PFSK-1 (cell line): Measurements from ENCODE around the gene SAMSN1.

Experiments
- FOXP2 ChIP-seq: optimal IDR thresholded peaks from 2 replicates; pipeline ENCODE3; 2011; ENCODE audit warnings: borderline replicate concordance, control low read depth, inconsistent platforms; ENCODE audit not compliant: insufficient read depth; ENCODE audit errors: extremely low read length, extremely low read depth
- POLR2AphosphoS5 ChIP-seq: IDR thresholded peaks from 2 replicates; pipeline ENCODE4 v1.6.1; 2012; ENCODE audit warnings: low read depth, mild to moderate bottlenecking, control low read depth, low read length, moderate library complexity
- REST ChIP-seq, 2 experiments: IDR thresholded peaks; 2 replicates each; pipeline versions ENCODE4 v1.6.1 to v1.8.0; 2011 to 2012; ENCODE audit warnings: low read depth in 2 of 2, low read length in 2 of 2, control low read depth in 1 of 2, inconsistent platforms in 1 of 2, mild to moderate bottlenecking in 1 of 2, moderate library complexity in 1 of 2; ENCODE audit not compliant: insufficient read depth in 1 of 2
- SIN3A ChIP-seq: IDR thresholded peaks from 2 replicates; pipeline ENCODE4 v1.6.1; 2012; ENCODE audit warnings: mild to moderate bottlenecking, low read length, moderate library complexity, borderline replicate concordance; ENCODE audit not compliant: insufficient read depth
- TAF1 ChIP-seq: IDR thresholded peaks from 2 replicates; pipeline ENCODE4 v1.6.1; 2012; ENCODE audit warnings: low read length, control low read depth, borderline replicate concordance; ENCODE audit not compliant: insufficient read depth

Gene SAMSN1

GRCh38 chr21:14454016-14455009, 91.8 kb downstream of the SAMSN1 start:
- no peak for TF ChIP-seq POLR2AphosphoS5
- TF ChIP-seq SIN3A, result no peak
- TF ChIP-seq TAF1, result no peak
- TF ChIP-seq REST (IDR thresholded peaks at IDR 0.05; ENCODE audit: insufficient read depth in 1 of 2, low read depth in 2 of 2, low read length in 2 of 2), result no peak
- no peak for TF ChIP-seq FOXP2

GRCh38 chr21:14453339-14454015, 92.6 kb downstream of the SAMSN1 start:
- TF ChIP-seq FOXP2 (no peak), SIN3A (no peak), REST (IDR thresholded peaks at IDR 0.05; ENCODE audit: insufficient read depth in 1 of 2, low read depth in 2 of 2, low read length in 2 of 2) (no peak), POLR2AphosphoS5 (no peak), TAF1 (no peak)

GRCh38 chr21:14452727-14453241, 93.3 kb downstream of the SAMSN1 start:
- no peak for TF ChIP-seq POLR2AphosphoS5
- TF ChIP-seq FOXP2, result no peak
- no peak for TF ChIP-seq TAF1
- no peak for TF ChIP-seq SIN3A

GRCh38 chr21:14452031-14452726, 93.9 kb downstream of the SAMSN1 start:
- TF ChIP-seq POLR2AphosphoS5 (no peak), REST (IDR thresholded peaks at IDR 0.05; ENCODE audit: insufficient read depth in 1 of 2, low read depth in 2 of 2, low read length in 2 of 2) (no peak), SIN3A (no peak), FOXP2 (no peak), TAF1 (no peak)

- TF ChIP-seq TAF1, result no peak
- TF ChIP-seq FOXP2, result no peak
- no peak for TF ChIP-seq POLR2AphosphoS5
- no peak for TF ChIP-seq SIN3A
- TF ChIP-seq REST (IDR thresholded peaks at IDR 0.05; ENCODE audit: insufficient read depth in 1 of 2, low read depth in 2 of 2, low read length in 2 of 2), result no peak
These were observed 94.6 kb downstream of the SAMSN1 start for GRCh38 chr21:14451546-14451945.
